Adrenal gland (tissue), 5 donors: ENCODE measurements around the gene DNAJC6.

Experiments used
- CTCF ChIP-seq, 6 experiments: fragments of 450-650 bp in 4 of 6; fragments of 200-600 bp in 2 of 6; sonication (generic) in 1 of 6; IDR thresholded peaks; 1 replicate in 5 of 6; 2 replicates in 1 of 6; pipeline versions ENCODE4 v1.5.1 to v1.8.0; 2016 to 2021; ENCODE audit warnings: antibody characterized with exemption in 6 of 6, mild to moderate bottlenecking in 2 of 6, moderate library complexity in 1 of 6
- POLR2A ChIP-seq, 2 donors: fragments of 450-650 bp; IDR thresholded peaks; one replicate each; pipeline ENCODE4 v1.6.1; 2017; ENCODE audit warnings: antibody characterized with exemption in 2 of 2, mild to moderate bottlenecking in 2 of 2, moderate library complexity in 1 of 2
- donor health status: DM: no; HTN: no; CAD: no.

- TF ChIP-seq CTCF (IDR thresholded peaks at IDR 0.05) (no peak), POLR2A (IDR thresholded peaks at IDR 0.05) (no peak)
These were observed 134.3 kb downstream of the DNAJC6 start for GRCh38 chr1:65443647-65444046.
